Heart right ventricle (tissue), 16 donors: Measurements from ENCODE around the gene MAN1C1. TPM values are rescaled to one million over a fixed set of nuclear protein-coding genes. Genes with fewer than 3 reads are reported as not detected.

Experiments used
- ATAC-seq, 8 donors: fragments of 200-7000 bp; cut with Tn5 transposase; one replicate each; pipeline ENCODE4 v1.9.1; 2020; ENCODE audit warnings: mild to moderate bottlenecking in 8 of 8, moderate library complexity in 8 of 8, moderate number of reproducible peaks in 1 of 8
- DNase-seq, 2 donors: peaks; one replicate each; pipeline ENCODE4 v3.0.0-alpha.2; 2020
- H3K27ac ChIP-seq, 10 donors: fragments of 200-600 bp; sonication (generic) in 2 of 10; one replicate each; pipeline versions ENCODE4 v1.5.0 to v1.8.0; 2020 to 2022; ENCODE audit warnings: mild to moderate bottlenecking in 3 of 10
- H3K27me3 ChIP-seq, 7 donors: fragments of 200-600 bp; one replicate each; pipeline ENCODE4 v1.8.0; 2021 to 2022; ENCODE audit warnings: mild to moderate bottlenecking in 2 of 7
- H3K36me3 ChIP-seq, 9 donors: fragments of 200-600 bp; sonication (generic) in 1 of 9; one replicate each; pipeline versions ENCODE4 v1.5.0 to v1.8.0; 2020 to 2022; ENCODE audit warnings: mild to moderate bottlenecking in 2 of 9
- H3K4me1 ChIP-seq, 9 donors: fragments of 200-600 bp; sonication (generic) in 1 of 9; one replicate each; pipeline versions ENCODE4 v1.5.0 to v1.8.0; 2020 to 2022; ENCODE audit warnings: mild to moderate bottlenecking in 4 of 9
- H3K4me3 ChIP-seq, 10 donors: fragments of 200-600 bp; sonication (generic) in 2 of 10; one replicate each; pipeline versions ENCODE4 v1.5.0 to v1.8.0; 2020 to 2022; ENCODE audit warnings: mild to moderate bottlenecking in 7 of 10, moderate library complexity in 2 of 10
- H3K9me3 ChIP-seq, 11 donors: fragments of 200-600 bp in 10 of 11; sonication (generic) in 2 of 11; one replicate each; pipeline versions ENCODE4 v1.5.0 to v1.8.0; 2013 to 2022; ENCODE audit warnings: mild to moderate bottlenecking in 2 of 11, control low read depth in 1 of 11, moderate library complexity in 1 of 11
- CTCF ChIP-seq, 9 donors: fragments of 200-600 bp; sonication (generic) in 2 of 9; IDR thresholded peaks; one replicate each; pipeline versions ENCODE4 v1.5.0 to v1.8.0; 2021 to 2022; ENCODE audit warnings: antibody characterized with exemption in 9 of 9, mild to moderate bottlenecking in 5 of 9, moderate library complexity in 1 of 9
- WGBS, 2 donors: extraction: QIAGEN DNeasy Blood & Tissue Kit; methylation state at CpG; one replicate each; pipeline ENCODE4 v1.1.7; 2013; ENCODE audit warnings: inconsistent platforms in 1 of 2; 5-methylcytosine and 5-hydroxymethylcytosine counted together
- intact Hi-C, 10 donors: fragments of 100-400 bp; cut with DNase I; formaldehyde crosslinking; loops; one replicate each; pipeline versions ENCODE4 v1.11.1 to v1.14.2; 2022
- polyA plus RNA-seq, 2 donors: library from polyadenylated mRNA; stranded (reverse); fragments of 200-250 nt; gene quantifications; one replicate each; pipeline ENCODE4 v1.2.3, GENCODE V29; 2013
- total RNA-seq, 10 donors: library from RNA; stranded (reverse); fragmentation: NEBNext Ultra II Directional in 3 of 10; extraction: Animal tissue kit (Norgen Biotek cat#: 25700) in 3 of 10; gene quantifications; one replicate each; pipeline versions ENCODE4 v1.2.1 to v1.2.4, GENCODE V29; 2021 to 2023
- donor health status: Arrhythmogenic right ventricular cardiomyopathy.
- donor health status: ischemic (EF 13 %, LVEDD 7.1; RV severe dilation, severe dysfunction).
- donor health status: healthy with polysubstance abuse.
- donor health status: DM: no; HTN: yes; CAD: no.
- donor health status: DM: no; HTN: no; CAD: no.
- donor health status: ischemic (EF 25% LVEDD 6.9; RV normal size, moderate dysfunction).
- donor health status: ischemic (EF 25% LVEDD 5.7; RV mildly dilated, moderate dysfunction).
- donor health status: healthy.
- donor health status: DM: yes; HTN: yes; CAD: no.
- donor health status: Ischemic cardiomyopathy.
- donor health status: ischemic (EF 35%, LVEDD 5.7; RV mildly dilated, moderate dysfunction).
- donor health status: nonischemic (EF 11% LVEDD 7.7; RV severe dilation, severe dysfunction).
- donor health status: DM: yes; HTN: yes; CAD: no.
- donor health status: PGD.
- donor health status: ischemic (EF 29% LVEDD 5.4; RV normal size, mild dysfunction).
- donor health status: nonischemic (EF 23%, LVEDD 6.1; RV moderate dilation, normal function).

Gene MAN1C1
- total and polyA plus RNA-seq, 12 donors, result 9.7 to 23.4 (median 13.4) TPM

- Histone ChIP-seq H3K36me3 (peaks cover 0 to 8% (median 0%) of the 10 kb centered on the region in 9 donors), H3K4me3 (no peak overlapping the region), H3K27me3 (no peaks in the 10 kb centered on the region), H3K4me1 (peaks cover 2 to 48% (median 15%) of the 10 kb centered on the region in 9 donors), H3K9me3 (no peaks in the 10 kb centered on the region), H3K27ac (no peak overlapping the region)
- DNase-seq (no peak), ATAC-seq (no peak)
- intact Hi-C loops, result no loop called here
- WGBS, 2 donors, result 86 to 87% methylated on average over 5 of the region's 5 CpGs
- no peak for TF ChIP-seq CTCF (IDR thresholded peaks at IDR 0.05)
These were observed 171.2 kb downstream of the MAN1C1 start for GRCh38 chr1:25787760-25788166.

- WGBS, 2 donors, result 88 to 90% methylated on average over 6 of the region's 6 CpGs
- H3K27me3 ChIP-seq, result no peaks in the 10 kb centered on the region
- no peak overlapping the region for H3K27ac ChIP-seq
- no peak for DNase-seq
- no peak for TF ChIP-seq CTCF (IDR thresholded peaks at IDR 0.05)
- peaks cover 0 to 5% (median 0%) of the 10 kb centered on the region in 9 donors for H3K36me3 ChIP-seq
- no peak for ATAC-seq
- H3K4me3 ChIP-seq, result no peak overlapping the region
- no peaks in the 10 kb centered on the region for H3K9me3 ChIP-seq
- intact Hi-C loops, result loop anchor here in 4 of 10 donors (10.0 kb wide), 3 partner anchors 46 to 96 kb away; no protein-coding TSS in a partner anchor
- peaks cover 0 to 35% (median 11%) of the 10 kb centered on the region in 9 donors for H3K4me1 ChIP-seq
These were observed 173.9 kb downstream of the MAN1C1 start for GRCh38 chr1:25790472-25790871.

GRCh38 chr1:25792115-25792514, 175.5 kb downstream of the MAN1C1 start:
- no peak for TF ChIP-seq CTCF (IDR thresholded peaks at IDR 0.05)
- WGBS, 2 donors, result 63 to 65% methylated on average over 4 of the region's 4 CpGs
- ATAC-seq, result no peak
- Histone ChIP-seq H3K4me3 (no peak overlapping the region), H3K4me1 (peaks cover 5 to 26% (median 13%) of the 10 kb centered on the region in 9 donors), H3K27me3 (no peaks in the 10 kb centered on the region), H3K36me3 (peaks cover 0 to 2% (median 0%) of the 10 kb centered on the region in 9 donors), H3K9me3 (no peaks in the 10 kb centered on the region), H3K27ac (no peak overlapping the region)
- no peak for DNase-seq
- intact Hi-C loops, result loop anchor here in 4 of 10 donors (10.0 kb wide), 3 partner anchors 47 to 97 kb away; no protein-coding TSS in a partner anchor

- H3K27ac ChIP-seq, result peak overlapping the region in 2 of 10 donors; percentile 28 to 56
- no peak for ATAC-seq
- H3K4me1 ChIP-seq, result peaks cover 5 to 36% (median 17%) of the 10 kb centered on the region in 9 donors
- no peak for DNase-seq
- no peaks in the 10 kb centered on the region for H3K27me3 ChIP-seq
- H3K4me3 ChIP-seq, result no peak overlapping the region
- no peaks in the 10 kb centered on the region for H3K9me3 ChIP-seq
- 68 to 78% methylated on average over 7 of the region's 7 CpGs for WGBS, 2 donors
- no peaks in the 10 kb centered on the region for H3K36me3 ChIP-seq
- intact Hi-C loops, result loop anchor here in 4 of 10 donors (10.0 kb wide), 3 partner anchors 49 to 99 kb away; no protein-coding TSS in a partner anchor
- no peak for TF ChIP-seq CTCF (IDR thresholded peaks at IDR 0.05)
These were observed 177.1 kb downstream of the MAN1C1 start for GRCh38 chr1:25793585-25794170.
